Measurements from ENCODE around the gene SSTR3.
"Not testable (repeated sequence)": the region's sequence is repeated elsewhere in the genome, so short reads cannot be mapped to it uniquely, and the experiment has no call there.

The SSTR3 gene

DNA sequence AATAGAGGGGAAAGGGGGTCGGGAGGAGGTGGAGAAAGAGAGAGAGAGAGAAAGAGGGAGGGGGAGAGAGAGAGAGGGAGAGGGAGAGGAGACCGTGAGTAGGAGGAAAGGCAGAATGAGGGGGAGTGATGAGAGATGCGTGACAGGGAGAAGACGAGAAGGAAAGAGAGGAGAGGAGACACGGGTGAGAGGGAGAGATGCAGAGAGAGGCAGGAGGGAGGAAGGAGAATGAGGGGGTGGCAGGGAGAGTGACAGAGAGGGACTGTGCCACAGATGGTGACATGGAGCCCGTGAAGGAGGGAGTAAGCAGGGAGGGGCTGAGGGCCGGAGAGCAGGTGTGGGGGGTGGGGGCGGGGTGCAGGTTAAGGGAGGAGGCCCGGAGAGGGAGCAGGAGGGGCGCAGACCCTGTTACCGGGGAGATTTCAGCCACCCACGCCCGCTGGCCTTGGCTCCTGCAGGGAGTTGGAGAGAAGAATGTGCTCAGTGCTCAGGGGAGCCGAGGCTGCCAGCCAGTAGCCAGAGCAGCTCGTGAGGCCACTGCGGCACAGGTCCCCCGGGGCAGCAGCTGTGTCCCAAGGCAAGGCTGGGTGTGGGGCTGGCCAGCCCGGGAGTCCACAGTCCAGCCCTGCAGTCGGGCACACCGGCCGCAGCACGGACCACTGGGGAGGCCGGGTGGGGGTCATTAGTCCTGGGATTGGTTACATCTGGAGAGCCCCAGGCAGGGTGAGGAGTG lies at the start of gene SSTR3:
SSTR3 (minus strand) TSS at position 304 of the 733 bp plus-strand sequence. CDS start 4,674 bp downstream, outside the sequence.
- no peak for DNase-seq

DNA sequence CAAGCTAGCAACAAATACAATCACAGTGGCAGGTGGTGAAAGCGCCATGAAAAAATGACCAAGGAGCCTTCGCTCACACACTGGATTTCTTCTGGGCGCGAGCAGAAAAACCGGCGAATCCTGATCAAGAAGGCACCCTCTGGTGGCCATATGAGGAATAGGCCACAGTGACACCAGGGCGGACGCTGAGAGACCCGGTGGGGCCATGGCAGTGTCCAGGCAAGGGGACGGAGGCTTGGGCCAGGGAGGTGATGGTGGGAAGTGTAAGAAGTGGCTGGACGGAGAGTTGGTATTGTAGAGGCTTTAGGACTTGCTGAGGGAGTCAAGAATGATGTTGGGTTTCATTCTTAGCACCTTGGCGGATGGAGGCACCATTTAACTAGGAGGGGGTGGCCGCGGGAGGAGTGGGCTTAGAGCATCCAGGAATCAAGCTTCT lies 48.6 kb upstream of the SSTR3 start:
- DNase-seq = peak; percentile 72

DNA sequence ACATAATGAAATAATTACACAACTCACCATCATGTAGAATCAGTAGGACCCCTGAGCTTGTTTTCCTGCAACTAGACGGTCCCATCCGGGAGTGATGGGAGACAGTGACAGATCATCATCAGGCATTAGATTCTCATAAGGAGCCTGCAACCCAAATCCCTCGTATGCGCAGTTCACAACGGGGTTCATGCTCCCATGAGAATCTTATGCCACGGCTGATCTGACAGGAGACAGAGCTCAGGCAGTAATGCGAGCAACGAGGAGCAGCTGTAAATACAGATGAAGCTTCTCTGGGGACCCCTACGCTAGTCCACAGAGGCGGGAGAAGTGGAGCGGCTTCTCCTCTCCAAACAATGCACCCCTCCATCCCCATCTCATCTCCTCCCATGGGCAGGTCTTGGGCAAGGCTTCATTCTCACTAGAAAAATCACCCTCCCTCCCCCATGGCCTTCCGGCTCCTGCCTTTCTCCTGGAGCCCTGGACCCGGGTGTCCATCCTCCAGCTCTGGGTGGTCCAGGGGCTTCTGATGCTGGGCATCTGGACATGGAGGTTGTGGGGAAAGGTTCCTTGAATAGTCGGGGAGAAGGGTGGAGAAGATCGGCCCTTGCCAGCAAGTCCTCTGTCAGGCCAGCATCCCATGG lies 48.0 kb upstream of the SSTR3 start:
- no peak for DNase-seq

DNA sequence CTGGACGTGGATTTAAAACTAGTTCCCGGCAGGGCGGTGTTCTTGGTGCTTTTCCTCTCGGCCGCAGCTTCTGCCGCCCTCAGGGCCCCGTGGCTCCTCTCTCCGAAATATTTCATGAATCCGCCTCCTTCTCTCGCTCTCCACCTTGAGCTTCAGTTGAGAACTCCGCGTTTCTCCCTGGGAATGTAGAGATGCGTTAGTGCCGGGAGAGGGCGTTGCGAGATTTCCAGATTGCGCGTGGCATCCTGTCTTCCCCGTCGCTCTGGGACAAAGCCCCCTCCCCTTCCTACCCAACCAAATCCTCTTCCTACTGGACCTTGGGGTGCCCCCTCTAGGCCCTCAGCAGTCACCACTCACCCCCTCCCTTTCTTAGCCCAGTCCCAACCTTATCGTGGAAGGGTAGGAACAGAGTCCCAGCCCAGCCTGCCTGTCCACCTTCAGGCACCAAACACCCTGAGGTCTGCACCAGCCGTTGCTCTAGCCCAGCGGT lies 47.3 kb upstream of the SSTR3 start:
- no peak for DNase-seq

DNA sequence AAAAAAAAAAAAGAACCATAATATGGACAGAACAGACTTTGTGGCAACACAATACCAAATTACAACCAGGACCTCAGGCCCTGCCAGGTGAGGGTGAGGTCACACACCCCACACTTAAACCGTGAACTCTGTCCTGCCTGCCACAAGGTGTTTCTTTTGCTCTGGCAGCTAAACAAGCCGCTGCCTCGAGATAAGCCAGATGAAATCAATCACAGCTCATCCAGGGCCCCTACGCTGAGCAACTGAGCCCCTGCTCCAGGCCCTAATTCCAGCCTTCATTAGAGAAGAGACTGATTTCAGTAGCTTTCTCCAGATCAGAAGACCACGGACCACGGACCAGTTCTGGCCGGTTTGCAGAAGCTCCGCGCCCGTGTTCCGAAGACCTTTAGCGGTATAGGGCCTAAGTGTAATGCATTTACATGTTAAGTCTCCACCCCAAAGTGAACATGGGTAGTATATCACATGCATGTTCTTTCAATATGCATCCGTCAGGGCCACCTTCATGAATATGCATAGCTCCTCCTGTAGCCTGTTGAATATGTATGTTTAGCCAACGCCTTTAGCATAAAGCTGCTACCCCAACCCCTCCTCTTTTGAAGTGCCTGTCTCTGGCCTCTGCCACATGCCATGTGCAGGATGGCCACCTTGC lies 46.6 kb upstream of the SSTR3 start:
- no peak for DNase-seq

DNA sequence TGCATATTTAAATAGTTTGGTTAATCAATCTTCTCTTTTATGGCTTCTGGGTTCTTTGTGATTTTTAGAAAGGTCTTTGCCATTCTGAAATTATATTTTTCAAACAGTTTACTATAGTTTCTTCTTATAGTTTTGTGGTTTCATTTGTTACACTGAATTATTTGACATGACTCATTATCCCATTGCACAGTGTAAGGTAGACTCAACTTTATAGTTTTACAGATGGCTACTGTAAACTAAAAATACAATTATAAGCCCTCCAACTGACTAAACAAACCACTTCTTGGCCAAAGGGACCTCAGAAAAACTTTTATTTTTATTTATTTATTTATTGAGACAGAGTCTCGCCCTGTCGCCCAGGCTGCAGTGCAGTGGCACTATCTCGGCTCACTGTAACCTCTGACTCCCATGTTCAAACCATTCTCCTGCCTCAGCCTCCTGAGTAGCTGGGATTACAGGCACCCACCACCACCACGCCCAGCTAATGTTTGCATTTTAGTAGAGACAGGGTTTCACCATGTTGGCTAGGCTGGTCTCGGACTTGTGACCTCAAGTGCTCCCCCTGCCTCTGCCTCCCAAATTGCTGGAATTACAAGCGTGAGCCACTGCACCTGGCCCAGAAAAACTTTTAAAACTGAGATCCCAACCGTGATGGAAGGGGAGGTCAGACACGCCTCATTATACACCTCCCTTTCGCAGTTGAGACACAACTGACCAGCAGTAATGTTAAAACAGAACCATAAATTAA lies 45.9 kb upstream of the SSTR3 start:
- no peak for DNase-seq

DNA sequence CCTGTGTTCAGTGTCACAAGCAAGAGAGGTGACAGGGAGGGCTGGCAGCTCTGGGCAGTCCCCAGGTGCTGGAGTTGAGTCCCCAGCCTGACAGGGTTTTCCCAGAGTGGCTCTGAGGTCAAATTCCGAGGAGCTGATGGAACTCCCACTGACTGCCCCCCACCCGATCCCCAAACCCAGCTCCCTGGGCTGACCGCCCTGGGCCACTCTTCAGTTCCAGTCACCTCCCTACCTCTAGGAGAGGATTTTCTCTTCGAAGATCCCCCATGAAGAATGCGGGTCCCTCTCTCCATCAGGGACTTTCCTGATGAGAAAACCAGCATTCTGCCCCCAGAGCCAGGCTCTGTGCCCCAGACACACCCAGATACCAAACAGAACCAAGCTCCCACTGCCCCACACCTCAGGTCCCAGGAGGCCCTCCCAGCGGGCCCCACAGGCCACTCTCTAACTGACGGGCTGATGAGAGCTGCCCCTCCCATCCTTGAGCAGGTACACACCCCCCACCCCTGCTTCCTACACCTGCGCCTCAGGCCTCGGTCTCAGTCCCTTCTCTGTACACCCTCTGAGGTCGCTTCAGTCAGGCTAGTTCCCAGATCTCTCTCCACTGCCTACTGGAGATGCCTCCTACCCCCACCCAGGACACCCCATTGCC lies 43.9 kb upstream of the SSTR3 start:
- no peak for DNase-seq

DNA sequence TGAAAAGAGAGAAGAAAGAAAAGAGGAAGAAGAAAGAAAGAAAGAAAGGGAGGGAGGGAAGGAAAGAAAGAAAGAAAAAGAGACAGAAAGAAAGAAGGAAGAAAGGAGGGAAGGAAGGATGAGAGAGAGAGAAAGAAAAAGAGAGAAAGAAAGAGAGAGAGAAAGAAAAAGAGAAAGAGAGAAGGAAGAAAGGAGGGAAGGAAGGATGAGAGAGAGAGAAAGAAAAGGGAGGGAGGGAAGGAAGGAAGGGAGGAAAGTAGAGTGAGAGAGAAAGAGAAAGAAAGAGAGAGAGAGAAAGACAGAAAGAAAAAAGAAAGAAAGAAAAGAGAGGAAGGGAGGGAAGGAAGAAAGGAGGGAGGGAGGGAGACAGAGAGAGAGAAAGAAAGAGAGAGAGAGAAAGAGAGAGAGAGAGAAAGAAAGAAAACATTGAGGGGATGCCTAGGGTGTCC lies 43.3 kb upstream of the SSTR3 start:
- DNase-seq = no peak

DNA sequence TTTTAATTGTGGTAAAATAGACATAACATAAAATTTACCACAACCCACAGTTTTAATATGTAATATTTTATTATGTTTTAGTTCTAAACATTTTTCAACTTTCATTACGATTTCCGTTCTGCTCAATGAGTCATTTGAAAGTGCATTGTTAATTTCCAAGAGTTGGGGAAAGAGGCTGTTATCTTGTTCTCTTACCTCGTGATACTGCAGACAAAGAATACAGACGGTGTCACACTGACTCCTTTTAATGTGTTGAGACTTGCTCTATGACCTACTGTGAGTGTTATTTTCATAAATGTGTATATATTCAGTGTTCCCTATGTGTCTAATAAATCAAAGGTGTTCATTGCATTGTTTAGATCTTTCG lies 42.6 kb upstream of the SSTR3 start:
- no peak for DNase-seq

DNA sequence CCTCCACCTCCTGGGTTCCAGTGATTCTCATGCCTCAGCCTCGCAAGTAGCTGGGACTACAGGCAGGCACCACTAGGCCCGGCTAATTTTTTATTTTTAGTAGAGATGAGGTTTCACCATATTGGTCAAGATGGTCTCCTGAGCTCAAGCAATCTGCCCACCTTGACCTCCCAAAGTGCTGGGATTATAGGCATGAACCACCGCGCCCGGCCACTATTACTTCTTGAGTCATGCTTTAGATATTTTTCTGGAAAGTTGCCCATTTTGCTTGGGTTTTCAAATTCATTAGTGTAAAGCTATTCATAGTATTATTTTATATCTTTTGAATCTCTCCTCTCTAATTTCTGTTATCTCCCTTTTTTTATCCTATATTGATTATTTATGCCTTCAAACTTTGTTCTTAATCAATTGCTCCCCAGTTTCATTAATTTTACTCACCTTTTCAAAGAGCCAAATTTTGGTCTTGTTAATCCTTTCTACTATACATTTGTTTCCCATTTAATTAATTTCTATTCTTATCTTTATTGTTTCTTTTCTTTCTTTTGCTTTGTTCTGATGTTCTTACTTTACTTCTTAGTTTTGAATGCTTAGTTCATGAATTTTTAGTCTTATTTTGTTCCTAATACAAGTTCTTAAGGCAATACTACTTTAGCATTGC lies 42.1 kb upstream of the SSTR3 start:
- no peak for DNase-seq

DNA sequence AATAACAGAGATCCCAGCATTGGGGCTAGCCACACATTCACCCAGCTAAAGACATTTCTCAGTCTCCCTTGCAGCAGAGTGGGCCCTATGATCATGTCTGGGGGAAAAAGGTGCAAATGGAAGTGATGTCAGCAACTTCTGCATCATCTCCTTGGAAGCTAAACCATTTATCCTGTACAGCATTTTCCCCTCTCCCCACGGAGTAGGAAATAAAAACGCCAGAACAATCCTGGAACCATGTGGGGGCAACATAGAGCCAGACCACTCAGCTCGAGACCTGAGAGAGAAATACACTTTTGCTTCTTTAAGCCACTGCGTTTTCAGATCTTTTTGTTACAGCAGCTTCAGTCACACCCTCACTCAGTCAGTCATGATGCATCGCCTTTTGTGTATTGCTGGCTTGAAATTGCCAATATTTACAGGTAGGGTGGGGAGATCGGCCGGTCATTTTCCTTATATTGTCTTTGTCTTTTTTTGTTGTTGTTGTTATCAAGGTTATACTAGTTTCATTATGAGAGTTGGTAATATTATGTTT lies 40.9 kb upstream of the SSTR3 start:
- no peak for DNase-seq

DNA sequence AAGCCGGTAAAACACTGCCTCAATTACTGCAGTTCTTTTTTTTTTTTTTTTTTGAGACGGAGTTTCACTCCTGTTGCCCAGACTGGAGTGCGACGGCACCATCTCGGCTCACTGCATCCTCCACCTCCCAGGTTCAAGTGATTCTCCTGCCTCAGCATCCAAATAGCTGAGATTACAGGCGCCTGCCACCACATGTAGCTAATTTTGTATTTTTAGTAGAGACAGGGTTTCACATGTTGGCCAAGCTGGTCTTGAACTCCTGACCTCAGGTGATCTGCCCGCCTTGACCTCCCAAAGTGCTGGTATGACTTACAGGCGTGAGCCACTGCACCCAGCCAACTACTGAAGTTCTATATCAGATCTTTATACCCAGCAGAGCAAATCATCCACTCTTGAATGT lies 39.6 kb upstream of the SSTR3 start:
- not testable (repeated sequence) for DNase-seq

DNA sequence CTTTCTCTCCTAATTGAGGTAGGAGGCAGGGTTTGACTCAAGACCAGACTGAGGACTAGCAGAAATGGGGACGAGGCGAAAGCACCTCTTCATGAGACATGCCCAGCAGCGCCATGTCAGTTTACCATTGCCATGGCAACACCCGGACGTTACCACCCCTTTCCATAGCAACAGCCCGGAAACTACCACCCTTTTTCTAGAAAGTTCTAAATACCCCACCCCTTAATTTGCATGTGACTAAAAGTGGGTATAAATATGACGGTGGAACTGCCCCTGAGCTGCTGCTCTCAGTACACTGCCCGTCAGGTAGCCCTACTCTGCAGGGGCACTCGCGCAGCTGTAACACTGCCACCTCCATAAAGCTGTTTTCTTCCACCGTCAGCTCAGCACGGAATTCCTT lies 37.7 kb upstream of the SSTR3 start:
- no peak for DNase-seq

DNA sequence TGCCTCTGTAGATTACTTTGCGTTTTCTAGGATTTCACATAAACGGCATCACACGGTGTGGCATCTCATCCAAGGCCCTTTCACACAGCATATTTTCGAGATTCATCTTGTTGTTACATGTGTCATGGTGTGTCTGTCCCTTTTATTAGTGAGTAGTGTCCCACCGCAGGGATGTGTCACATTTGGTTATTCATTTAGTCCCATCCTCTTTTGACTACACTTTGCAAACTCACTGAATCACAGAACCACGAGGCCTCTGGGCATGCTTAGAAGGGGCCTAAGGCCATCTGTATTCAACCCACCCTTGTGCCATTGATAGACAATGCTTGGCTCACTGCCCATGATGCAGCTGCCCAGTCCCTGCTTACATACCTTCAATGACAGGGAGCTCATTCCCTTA lies 36.0 kb upstream of the SSTR3 start:
- DNase-seq = peak; percentile 63

DNA sequence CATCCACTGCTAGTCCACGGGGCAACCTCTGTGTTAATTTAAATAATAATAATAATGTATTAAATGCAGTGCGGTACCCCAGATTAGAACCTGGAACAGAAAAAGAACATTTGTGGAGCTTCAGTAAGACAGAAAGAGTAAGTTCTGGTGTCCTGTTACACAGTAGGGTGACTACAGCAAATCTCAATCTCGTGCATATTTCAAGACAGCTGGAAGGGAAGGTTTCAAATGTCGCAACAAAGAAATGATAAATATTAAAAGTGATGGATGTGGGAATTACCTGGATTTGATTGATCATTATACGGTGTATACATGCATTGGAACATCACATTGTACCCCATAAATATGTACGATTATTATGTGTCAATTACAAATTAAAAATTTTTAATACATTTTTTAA lies 33.5 kb upstream of the SSTR3 start:
- DNase-seq = no peak

DNA sequence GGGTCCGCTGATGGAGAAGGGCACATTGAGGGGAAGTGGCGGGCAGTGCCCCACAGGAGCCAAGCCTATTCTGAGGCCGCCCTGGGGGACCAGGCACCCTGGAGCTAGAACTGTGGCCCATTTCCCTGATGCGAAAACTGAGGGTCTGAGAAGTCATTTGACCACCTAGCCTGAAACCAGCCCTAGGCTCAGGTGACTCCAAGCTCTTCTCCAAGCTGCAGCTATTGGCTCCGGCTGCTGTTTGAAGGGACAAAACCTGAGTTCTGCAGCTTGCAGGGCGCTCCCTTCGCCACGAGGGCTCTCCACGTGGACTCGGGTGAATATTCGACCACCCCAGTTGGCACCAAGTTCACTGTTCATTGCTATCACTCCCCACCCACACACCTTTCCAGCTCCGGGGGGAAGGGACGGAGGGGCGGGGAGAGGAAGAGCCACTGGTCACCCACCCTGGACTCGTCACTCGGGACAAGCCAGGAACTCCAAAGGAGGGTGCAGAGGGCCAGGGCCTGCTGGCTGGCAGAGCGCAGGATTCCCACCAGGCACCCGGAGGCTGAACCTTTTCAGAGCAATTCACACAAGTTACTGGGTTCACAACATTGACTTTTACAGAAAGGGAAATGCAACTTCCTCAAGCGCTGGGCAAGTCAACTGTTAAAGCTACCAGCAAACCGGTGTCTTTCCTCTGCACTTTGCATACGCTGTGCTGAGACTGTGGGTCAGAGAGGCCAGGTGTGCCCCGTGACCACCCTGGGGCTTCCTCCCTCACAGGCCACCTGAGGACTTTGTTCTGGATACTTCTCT lies 32.8 kb upstream of the SSTR3 start:
- DNase-seq = no peak

DNA sequence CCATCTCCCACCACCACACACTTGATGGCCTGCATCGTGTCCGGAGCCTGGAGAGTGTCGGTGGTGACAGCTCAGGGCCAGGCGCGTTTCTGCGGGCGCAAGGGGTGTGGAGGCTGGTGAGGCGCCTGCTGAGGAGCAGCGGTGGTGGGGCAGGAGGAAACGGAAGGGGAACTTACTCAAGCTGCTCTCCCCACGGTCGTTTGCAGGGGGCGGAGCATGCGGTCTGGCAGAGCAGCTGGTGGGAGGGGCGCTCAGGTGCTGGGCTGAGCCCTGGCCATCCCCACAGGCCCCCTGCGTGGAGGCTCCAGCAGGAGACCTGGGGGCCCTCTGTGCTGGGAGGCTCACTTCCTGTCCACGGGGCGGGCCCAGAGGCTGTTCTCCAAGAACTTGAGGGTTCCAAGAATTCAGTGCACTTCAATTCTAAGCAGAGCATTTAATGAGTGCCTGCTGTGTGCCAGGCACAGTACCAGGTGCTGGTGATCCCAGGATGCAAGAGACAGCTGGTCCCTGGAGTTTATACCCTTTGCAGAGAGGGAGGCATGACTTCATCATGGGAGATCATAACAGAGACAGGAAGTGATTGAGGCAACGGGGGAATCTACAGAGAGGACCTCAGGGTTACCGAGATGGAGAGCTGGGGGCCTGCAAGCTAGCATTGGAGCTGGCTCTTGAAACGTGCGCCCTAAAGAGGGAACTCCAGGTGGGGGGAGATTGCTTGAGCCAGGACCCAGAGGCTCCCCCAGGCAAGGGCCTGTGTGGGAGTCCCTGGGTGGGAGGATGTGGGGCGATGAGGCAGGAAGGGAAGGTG lies 32.0 kb upstream of the SSTR3 start, which contains the start of gene RAC2:
RAC2 (minus strand) TSS at position 156 of the 808 bp plus-strand sequence; CDS start at position 35, 121 bp downstream.
- DNase-seq = peak; percentile 97

DNA sequence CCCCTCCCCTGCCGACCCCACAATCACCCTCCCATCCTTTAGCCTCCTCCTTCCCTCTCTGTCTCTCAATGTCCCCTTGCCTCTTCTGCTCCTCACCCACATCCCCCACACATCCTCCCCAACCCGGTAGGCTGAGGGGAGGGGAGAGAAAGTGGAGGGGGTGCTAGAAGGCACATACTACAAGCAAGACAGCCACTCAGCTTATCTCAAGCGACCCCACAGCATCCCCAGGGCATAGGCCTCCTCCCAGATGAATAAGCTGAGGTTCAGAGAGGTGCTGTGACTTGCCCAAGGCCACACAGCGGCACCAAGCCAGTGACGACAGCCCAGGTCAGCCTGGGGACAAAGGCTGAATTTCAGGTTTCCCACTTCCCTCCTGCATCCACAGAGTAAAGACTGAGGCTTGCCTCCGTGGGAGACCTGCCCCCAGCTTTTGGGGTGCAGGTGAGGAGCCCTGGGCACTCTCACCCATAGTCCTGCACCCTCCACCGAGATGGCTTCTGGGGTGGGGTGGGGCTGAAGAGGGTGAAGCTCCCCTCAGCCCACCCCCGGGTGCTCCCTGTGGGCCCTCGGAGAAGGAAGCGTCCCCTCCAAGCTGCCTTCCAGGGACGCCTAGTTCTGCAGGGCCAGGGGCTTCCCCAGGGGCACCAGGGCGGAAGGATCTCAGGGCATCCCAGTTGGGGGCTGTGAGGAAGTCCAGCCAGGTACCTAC lies 31.3 kb upstream of the SSTR3 start:
- no peak for DNase-seq

DNA sequence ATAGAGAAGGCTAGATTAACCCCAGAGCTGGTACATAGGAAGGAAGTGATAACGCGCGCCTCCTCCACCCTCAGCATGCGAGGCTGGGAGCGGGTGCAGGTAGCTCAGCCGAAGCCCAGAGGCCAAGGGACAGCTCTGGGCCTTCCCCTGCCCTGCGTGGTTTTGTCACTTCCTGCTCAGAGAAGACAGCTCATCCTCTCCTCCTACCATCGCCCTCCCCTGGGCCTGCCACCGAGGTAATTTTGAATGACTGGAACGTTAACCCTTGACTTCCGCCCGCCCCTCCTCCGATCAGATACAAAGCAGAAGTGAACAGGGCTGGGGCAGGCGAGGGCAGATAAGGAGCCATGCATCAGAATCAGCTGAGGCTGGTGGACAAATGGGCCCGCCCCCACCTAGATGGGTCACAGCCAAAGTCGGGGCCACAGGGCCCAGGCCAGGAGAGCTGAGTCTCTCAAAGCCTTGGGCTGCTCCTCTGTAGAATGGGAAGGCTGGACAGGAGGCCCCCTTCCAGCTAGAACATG lies 30.2 kb upstream of the SSTR3 start:
- peak; percentile 97 for DNase-seq

Measured in activated CD4-positive, alpha-beta T cell treated with anti-CD3 and anti-CD28 coated beads, Interleukin-10, Interleukin-2, amounts not matched to agents 100 ng/mL and 50 ng/mL, durations not matched to agents 16 hours and 8 hours (primary cell).